Mucosa of descending colon (tissue), 3 donors: Measurements from ENCODE around the gene DPP4. TPM values are rescaled to one million over a fixed set of nuclear protein-coding genes. Genes with fewer than 3 reads are reported as not detected.

Experiments
- ATAC-seq: fragments of 200-7000 bp; cut with Tn5 transposase; one replicate; pipeline ENCODE4 v1.9.1; 2020; ENCODE audit warnings: mild to moderate bottlenecking, moderate library complexity
- DNase-seq, 3 donors: peaks; one replicate each; pipeline ENCODE4 v3.0.0-alpha.2; 2020
- H3K36me3 ChIP-seq: fragments of 200-600 bp; one replicate; pipeline ENCODE4 v1.8.0; 2021; ENCODE audit warnings: low read depth, mild to moderate bottlenecking
- H3K4me1 ChIP-seq: fragments of 200-600 bp; one replicate; pipeline ENCODE4 v1.8.0; 2021; ENCODE audit warnings: low read depth, mild to moderate bottlenecking
- H3K4me3 ChIP-seq: fragments of 200-600 bp; one replicate; pipeline ENCODE4 v1.8.0; 2021; ENCODE audit warnings: mild to moderate bottlenecking
- H3K9me3 ChIP-seq: fragments of 200-600 bp; one replicate; pipeline ENCODE4 v1.8.0; 2021; ENCODE audit warnings: mild to moderate bottlenecking
- CTCF ChIP-seq: fragments of 200-600 bp; IDR thresholded peaks from one replicate; pipeline ENCODE4 v1.8.0; 2022; ENCODE audit warnings: antibody characterized with exemption, mild to moderate bottlenecking
- intact Hi-C, 2 donors: fragments of 100-400 bp; cut with DNase I in 1 of 2; cut with micrococcal nuclease in 1 of 2; formaldehyde crosslinking; loops; one replicate each; pipeline versions ENCODE4 v1.11.0 to v1.11.1; 2022; cut with DNase I, micrococcal nuclease
- total RNA-seq, 3 donors: library from RNA; stranded (reverse); fragmentation: NEBNext Ultra II Directional in 2 of 3; extraction: Animal tissue kit (Norgen Biotek cat#: 25700) in 2 of 3; gene quantifications; one replicate each; pipeline versions ENCODE4 v1.2.1 to v1.2.4, GENCODE V29; 2021 to 2023
- donor health status: DM: no; HTN: no; CAD: no; lungs with moderate emphysema.
- donor health status: DM: no; HTN: no; CAD: no.
- donor health status: DM: no; HTN: yes; CAD: no.

Gene DPP4
- total RNA-seq, 3 donors from 2014 or later: 11.4 to 18.3 (median 12.0) TPM

DNA sequence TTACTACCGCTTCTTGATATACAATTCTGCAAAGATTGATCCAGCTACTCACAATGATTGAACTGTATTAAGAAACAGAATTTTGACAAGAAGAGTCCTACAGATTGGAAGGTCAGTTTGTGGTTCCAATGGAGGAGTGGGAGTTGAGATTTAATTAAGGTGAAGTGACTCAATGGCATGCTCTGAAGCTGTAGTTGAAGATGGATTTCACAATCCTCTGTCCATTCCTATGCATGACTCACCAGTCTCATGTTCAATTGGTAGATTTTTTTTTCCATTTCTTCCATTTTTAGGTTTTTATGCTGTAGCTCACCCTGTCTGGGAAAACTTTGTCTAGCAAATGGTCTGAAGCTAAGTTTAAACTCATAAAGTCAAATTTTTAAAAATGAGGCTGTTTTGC is 83.3 kb downstream of the DPP4 start:
- DNase-seq (no peak), ATAC-seq (no peak)
- intact Hi-C loops: no loop called here
- no peaks in the 10 kb centered on the region for H3K9me3 ChIP-seq
- no peak overlapping the region for H3K4me3 ChIP-seq
- no peaks in the 10 kb centered on the region for H3K4me1 ChIP-seq
- no peak for TF ChIP-seq CTCF
- no peaks in the 10 kb centered on the region for H3K36me3 ChIP-seq

DNA sequence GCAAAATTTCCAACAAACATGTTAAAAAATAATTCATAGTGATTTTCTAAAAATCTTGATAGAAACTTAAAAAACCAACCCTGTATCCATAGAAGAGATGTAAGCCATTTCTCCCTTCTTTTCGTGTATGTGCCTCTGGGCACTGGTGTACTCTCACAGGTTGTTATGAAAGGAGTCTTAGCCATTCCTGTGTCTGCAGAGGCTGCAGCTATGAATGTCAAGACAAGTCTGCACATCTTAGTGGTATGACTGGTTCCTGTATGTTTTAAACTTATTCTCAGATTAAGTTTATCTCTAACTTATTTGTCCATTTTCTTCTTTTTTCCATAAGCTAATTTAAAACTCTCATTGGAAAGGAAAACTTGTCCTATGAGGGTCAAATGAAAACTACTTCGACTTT is 84.0 kb downstream of the DPP4 start:
- H3K4me1 ChIP-seq: no peaks in the 10 kb centered on the region
- H3K9me3 ChIP-seq: no peaks in the 10 kb centered on the region
- DNase-seq (no peak), ATAC-seq (no peak)
- no peak overlapping the region for H3K4me3 ChIP-seq
- intact Hi-C loops: no loop called here
- TF ChIP-seq CTCF: no peak
- no peaks in the 10 kb centered on the region for H3K36me3 ChIP-seq

GRCh38 chr2:161988589-161988988 is 85.4 kb downstream of the DPP4 start:
- ATAC-seq: no peak
- intact Hi-C loops: no loop called here

DNA sequence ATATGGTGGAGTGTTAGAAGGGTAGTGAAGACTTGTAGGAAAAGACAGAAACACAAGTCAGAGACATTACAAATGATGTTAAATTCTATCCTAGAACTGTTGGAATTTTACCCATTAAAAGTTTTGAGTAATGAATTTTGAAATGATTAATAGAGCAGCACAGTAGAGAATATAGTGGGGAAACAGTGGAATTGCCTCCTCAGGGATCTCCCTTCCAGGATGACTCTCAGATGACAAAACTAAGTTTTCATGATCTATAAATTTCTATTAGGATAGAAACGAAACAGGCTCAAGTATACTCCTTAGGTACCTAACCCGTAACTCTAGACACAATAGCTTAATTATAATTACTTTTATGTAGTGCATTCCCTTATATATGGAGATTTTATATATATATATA is 86.7 kb downstream of the DPP4 start:
- ATAC-seq (no peak), DNase-seq (no peak)
- no peak for TF ChIP-seq CTCF
- Histone ChIP-seq H3K9me3 (no peaks in the 10 kb centered on the region), H3K36me3 (no peaks in the 10 kb centered on the region), H3K4me1 (peaks cover 16% of the 10 kb centered on the region), H3K4me3 (no peak overlapping the region)
- intact Hi-C loops: no loop called here

More at GRCh38 chr2:161988589-161988988, 85.4 kb downstream of the DPP4 start:
- Histone ChIP-seq H3K4me3 (no peak overlapping the region), H3K36me3 (no peaks in the 10 kb centered on the region), H3K9me3 (no peaks in the 10 kb centered on the region), H3K4me1 (peaks cover 5% of the 10 kb centered on the region)
- no peak for DNase-seq
- no peak for TF ChIP-seq CTCF

- Histone ChIP-seq H3K4me1 (peaks cover 22% of the 10 kb centered on the region), H3K9me3 (no peaks in the 10 kb centered on the region), H3K36me3 (no peaks in the 10 kb centered on the region), H3K4me3 (no peak overlapping the region)
- no peak for ATAC-seq
- intact Hi-C loops: no loop called here
- no peak for TF ChIP-seq CTCF
- no peak for DNase-seq
Measured at GRCh38 chr2:161983866-161984265, 90.1 kb downstream of the DPP4 start.

DNA sequence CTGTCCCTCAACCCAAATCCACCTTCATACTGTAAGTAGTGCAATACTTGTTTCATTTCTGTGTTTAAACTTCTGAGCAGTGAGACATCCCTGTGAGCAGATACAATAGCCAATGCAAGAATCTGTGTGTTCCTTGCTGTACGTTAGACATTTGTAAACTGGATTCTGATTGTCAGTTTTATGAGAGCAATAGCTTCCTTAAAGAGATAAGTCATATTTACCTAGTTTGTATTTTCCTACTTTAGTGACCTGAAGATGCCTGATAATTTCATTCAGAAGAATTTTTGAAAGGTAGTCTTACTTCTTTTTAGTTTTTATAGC is 90.7 kb downstream of the DPP4 start:
- intact Hi-C loops: no loop called here
- no peak for TF ChIP-seq CTCF
- H3K9me3 ChIP-seq: no peaks in the 10 kb centered on the region
- H3K4me3 ChIP-seq: no peak overlapping the region
- H3K36me3 ChIP-seq: no peaks in the 10 kb centered on the region
- no peak for DNase-seq
- H3K4me1 ChIP-seq: peaks cover 22% of the 10 kb centered on the region
- peak; percentile 61 for ATAC-seq
